NOMO-1 treated with DMSO at 0.1 percent for 48 hours (cell line): ENCODE results near the gene GREM1.

Experiments
- DNase-seq: peaks from one replicate; lab custom pipeline; 2025; ENCODE audit not compliant: unreplicated experiment; lab: John Stamatoyannopoulos, UW

The GREM1 gene

DNA sequence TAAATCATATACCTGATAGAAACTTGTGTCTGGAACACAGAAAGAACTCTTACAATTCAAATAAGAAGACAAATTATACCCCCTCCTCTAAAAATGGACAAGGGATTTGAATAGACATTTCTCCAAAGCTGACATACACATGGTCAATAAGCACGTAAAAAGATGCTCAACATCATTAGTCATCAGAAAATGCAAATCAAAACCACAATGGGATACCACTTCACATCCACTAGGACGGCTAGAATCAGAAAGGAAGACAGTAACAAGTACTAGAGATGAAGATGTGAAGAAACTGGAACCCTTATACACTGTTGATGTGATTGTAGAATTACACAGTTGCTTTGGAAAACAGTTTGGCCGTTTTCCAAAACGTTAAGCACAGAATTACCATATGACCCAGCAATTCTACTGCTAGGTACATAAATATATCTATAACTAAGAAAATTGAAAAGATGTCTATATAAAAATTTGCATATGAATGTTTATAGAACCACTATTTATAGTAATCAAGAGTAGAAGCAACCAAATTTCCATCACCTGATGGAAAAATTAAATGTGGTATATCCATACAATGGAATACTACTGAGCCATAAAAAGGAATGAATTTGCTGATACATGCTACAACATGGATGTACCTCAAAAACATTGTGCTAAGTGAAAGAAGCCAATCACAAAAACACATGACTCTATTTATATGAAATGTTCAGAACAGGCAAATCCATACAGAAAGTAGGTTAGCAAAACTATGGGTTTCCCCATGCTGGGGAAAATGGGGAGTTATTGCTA is 60.8 kb downstream of the GREM1 start:
- DNase-seq: no peak

DNA sequence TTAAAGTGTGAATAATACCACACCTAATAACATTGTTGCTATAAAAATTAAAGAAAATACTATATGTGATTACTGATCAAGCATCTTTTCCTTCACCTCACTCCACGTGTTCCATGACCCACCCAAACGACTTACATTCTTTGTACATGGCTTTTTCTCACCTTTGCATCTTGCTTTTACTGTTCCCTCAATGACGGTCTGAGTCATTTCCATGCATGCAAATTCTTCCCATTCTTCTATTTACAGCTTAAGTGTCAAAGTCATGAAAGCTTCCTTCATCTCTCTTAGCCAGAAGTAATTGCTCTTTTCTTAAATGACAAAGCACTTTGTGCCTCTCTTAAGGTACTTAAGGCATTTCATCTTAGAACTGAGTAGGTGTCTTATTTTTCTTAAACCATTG is 64.0 kb downstream of the GREM1 start:
- DNase-seq: no peak

DNA sequence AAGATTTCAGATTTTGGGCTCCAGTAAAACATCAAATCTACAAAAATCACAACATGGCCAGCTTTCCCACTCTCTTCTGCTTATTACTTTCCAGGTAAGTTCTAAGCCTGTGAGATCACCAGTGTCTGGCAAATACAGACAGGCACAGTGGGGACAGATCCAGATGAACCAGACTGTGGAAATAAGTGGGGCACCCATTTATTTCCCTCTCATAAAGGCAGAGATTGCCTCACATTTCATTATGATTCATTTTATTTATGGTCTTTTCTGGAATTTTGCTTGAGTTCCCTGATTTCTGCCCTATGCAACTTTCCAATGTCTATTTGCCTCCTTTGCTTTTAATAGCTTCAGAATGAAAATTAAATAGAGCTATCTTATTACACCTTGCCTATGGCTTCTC is 66.8 kb downstream of the GREM1 start:
- DNase-seq: no peak

DNA sequence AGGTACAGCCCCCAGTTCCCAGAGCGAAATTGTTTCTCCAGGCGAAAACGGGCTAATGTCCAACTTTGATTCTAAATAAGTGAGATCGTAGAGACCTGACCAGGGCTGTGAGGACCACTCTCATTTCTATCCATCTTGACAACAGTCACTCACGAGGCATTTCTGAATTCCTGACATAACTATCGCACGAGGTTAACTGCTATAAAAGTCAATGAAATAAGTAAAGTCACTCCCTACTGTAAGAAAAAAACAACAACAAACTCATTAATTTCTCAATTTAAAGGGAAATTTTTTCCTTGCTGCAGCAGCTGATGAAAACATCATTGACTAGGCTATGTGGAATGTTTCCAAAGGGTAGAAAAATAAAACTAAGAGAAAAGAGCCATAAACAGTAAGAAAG is 69.1 kb downstream of the GREM1 start:
- DNase-seq: no peak

DNA sequence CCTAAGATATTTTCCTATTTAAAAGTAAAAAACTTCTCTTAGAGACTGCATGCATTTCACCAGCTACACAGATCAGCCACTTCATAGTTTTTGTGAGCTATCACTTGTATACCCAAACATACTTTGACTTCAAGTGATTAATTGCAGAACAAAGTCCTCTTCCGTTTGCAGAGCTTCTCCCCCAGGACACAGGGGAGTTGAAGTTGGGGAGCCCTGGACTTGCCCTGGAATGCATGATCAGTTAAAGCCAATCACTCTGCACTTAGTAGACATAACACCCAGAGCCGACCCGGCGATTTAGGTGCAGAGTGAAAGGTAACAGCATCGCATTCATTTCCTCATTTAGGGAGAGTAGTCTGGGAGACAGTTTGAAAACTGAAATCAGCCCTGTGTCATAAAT is 70.1 kb downstream of the GREM1 start:
- DNase-seq: no peak

DNA sequence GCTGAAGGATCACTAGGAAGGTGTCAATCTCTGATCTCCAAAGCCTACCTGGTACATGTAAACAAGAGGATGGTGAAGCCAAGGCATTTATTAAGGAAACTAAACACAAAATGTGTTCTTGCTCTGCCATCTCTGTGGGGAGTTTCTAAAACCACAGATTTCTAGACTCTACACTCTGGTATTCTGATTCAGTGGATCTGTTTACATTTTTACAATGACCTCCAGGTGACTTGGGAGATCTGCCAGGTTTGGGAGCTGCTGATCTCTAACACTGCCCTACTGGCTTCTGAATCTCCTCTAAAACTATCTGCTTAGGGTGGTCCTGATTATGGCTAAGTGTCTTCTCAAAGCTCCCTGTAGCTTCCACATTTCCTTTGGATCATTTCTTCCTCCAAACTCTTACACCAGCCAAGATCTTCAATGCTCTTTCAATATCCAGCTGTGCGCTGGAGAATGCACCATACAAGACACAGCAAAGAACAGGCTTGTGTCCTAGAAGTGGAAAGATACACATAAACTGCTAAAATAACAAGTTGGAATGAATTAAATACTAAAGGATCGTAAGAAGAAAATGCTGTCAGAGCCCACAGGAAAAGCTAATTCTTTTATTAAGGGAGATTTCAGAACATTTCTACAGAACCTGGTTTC is 72.7 kb downstream of the GREM1 start:
- no peak for DNase-seq

DNA sequence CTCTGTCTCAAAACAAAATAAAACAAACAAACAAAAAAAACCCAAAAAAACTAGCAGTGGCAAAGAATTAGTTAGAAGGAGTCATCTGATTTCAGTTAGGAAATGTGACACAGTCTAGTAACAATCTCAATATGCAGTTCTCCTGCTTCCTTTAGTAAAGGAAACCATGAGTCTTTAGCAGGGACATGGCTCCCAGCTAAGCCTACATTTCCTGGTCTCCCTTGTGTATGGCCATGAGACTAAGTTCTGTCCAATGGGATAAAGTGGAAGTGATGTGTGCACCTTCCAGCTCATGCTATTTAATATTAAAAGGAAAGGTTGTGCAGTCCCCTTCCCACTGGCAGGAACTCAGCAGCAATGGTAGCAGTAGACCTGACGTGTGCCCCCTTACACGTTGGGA is 74.6 kb downstream of the GREM1 start:
- no peak for DNase-seq
